MCF 10A (cell line): ENCODE data around the gene ERVW-1. TPM values are rescaled to one million over a fixed set of nuclear protein-coding genes. Genes with fewer than 3 reads are reported as not detected.

Experiments used
- BruUV-seq: library from RNA; stranded (reverse); fragments of 400-500 nt; replicated peaks from 2 replicates; lab custom pipeline; 2021; lab: Mats Ljungman, UMichigan
- CTCF ChIA-PET: fragments of 300-600 bp; sonication (Branson Sonifier 250); formaldehyde crosslinking; extraction: SDS; loops from one replicate; lab custom pipeline; 2021; ENCODE audit warnings: antibody characterized with exemption, inconsistent platforms; lab: Yijun Ruan, JAX
- POLR2A ChIA-PET: fragments of 300-600, 350-650 bp; sonication (Branson Sonifier 250); formaldehyde crosslinking; extraction: SDS; loops from one replicate; lab custom pipeline; 2020; ENCODE audit warnings: antibody characterized with exemption, inconsistent platforms; lab: Yijun Ruan, JAX
- DNase-seq: peaks from one replicate; pipeline ENCODE4 v3.0.0-alpha.2; 2018; ENCODE audit not compliant: unreplicated experiment
- H3K27ac Mint-ChIP-seq: one replicate; pipeline ENCODE4 v1.8.0; 2022; ENCODE audit warnings: mild to moderate bottlenecking, low read depth, mixed read lengths; ENCODE audit not compliant: unreplicated experiment
- H3K27me3 Mint-ChIP-seq: one replicate; pipeline ENCODE4 v1.8.0; 2022; ENCODE audit warnings: mixed read lengths; ENCODE audit not compliant: insufficient read depth, unreplicated experiment
- H3K36me3 Mint-ChIP-seq: one replicate; pipeline ENCODE4 v1.8.0; 2022; ENCODE audit warnings: mild to moderate bottlenecking, moderate library complexity, mixed read lengths; ENCODE audit not compliant: insufficient read depth, unreplicated experiment
- H3K4me1 Mint-ChIP-seq: one replicate; pipeline ENCODE4 v1.8.0; 2022; ENCODE audit warnings: mixed read lengths; ENCODE audit not compliant: insufficient read depth, unreplicated experiment
- H3K4me3 Mint-ChIP-seq: one replicate; pipeline ENCODE4 v1.8.0; 2022; ENCODE audit warnings: mild to moderate bottlenecking, moderate library complexity, mixed read lengths; ENCODE audit not compliant: unreplicated experiment
- H3K9me3 Mint-ChIP-seq: one replicate; pipeline ENCODE4 v1.8.0; 2022; ENCODE audit warnings: mixed read lengths; ENCODE audit not compliant: unreplicated experiment
- CTCF ChIP-seq: fragments of 200-600 bp; IDR thresholded peaks from one replicate; pipeline ENCODE4 v1.8.0; 2022; ENCODE audit warnings: antibody characterized with exemption, mild to moderate bottlenecking; ENCODE audit not compliant: unreplicated experiment
- intact Hi-C: fragments of 100-400 bp; cut with micrococcal nuclease; formaldehyde crosslinking; loops from 2 replicates; pipeline ENCODE4 v1.14.1; 2022
- total RNA-seq: library from RNA; stranded (reverse); gene quantifications from 2 replicates; pipeline ENCODE4 v1.2.3, GENCODE V29; 2022

ERVW-1 gene
- total RNA-seq, 1 experiment from 2014 or later: not detected

- TF ChIP-seq CTCF: no peak
- no peaks in the 10 kb centered on the region for H3K9me3 Mint-ChIP-seq
- no peak overlapping the region for H3K4me3 Mint-ChIP-seq
- ChIA-PET CTCF (interaction anchor here (0.6 to 1.1 kb wide), 2 partner anchors 21 to 386 kb away, joined by 3 to 5 read pairs; no protein-coding TSS in a partner anchor), POLR2A (interaction anchor here (1.2 to 1.4 kb wide), 2 partner anchors 10 to 18 kb away, joined by 3 to 4 read pairs; no protein-coding TSS in a partner anchor)
- H3K27me3 Mint-ChIP-seq: no peaks in the 10 kb centered on the region
- no TSS peak for BruUV-seq
- H3K36me3 Mint-ChIP-seq: peaks cover 17% of the 10 kb centered on the region
- intact Hi-C loops: no loop called here
- peaks cover under 1% of the 10 kb centered on the region for H3K4me1 Mint-ChIP-seq
- no peak overlapping the region for H3K27ac Mint-ChIP-seq
- no peak for DNase-seq
These were observed 11.1 kb downstream of the ERVW-1 start for GRCh38 chr7:92466682-92467081.

- Mint-ChIP-seq H3K4me1 (peaks cover 11% of the 10 kb centered on the region), H3K4me3 (no peak overlapping the region), H3K27me3 (no peaks in the 10 kb centered on the region), H3K9me3 (no peaks in the 10 kb centered on the region), H3K36me3 (peaks cover 21% of the 10 kb centered on the region), H3K27ac (no peak overlapping the region)
- intact Hi-C loops: loop anchor here (5.0 kb wide), 1 partner anchor 582 kb away; the partner anchor contains the start of gene MTERF1
- no TSS peak for BruUV-seq
- POLR2A ChIA-PET: interaction anchor here (0.5 kb wide), 1 partner anchor 186 kb away, joined by 4 read pairs; no protein-coding TSS in a partner anchor
- CTCF ChIA-PET: interaction anchor here (0.8 to 0.9 kb wide), 2 partner anchors 10 to 18 kb away, joined by 3 to 4 read pairs; partner anchors contain the start of gene GATAD1
- TF ChIP-seq CTCF: no peak
- DNase-seq: no peak
These were observed 13.2 kb downstream of the ERVW-1 start for GRCh38 chr7:92464515-92464914.

GRCh38 chr7:92462560-92462959, 15.2 kb downstream of the ERVW-1 start:
- no peaks in the 10 kb centered on the region for H3K27me3 Mint-ChIP-seq
- no peaks in the 10 kb centered on the region for H3K9me3 Mint-ChIP-seq
- peaks cover 36% of the 10 kb centered on the region for H3K36me3 Mint-ChIP-seq
- peaks cover 11% of the 10 kb centered on the region for H3K4me1 Mint-ChIP-seq
- no peak overlapping the region for H3K4me3 Mint-ChIP-seq
- no peak overlapping the region for H3K27ac Mint-ChIP-seq
- ChIA-PET POLR2A (interaction anchor here (0.6 kb wide), 1 partner anchor 151 kb away, joined by 3 read pairs; no protein-coding TSS in a partner anchor), CTCF (interaction anchor here (3.1 kb wide), 1 partner anchor 11 kb away, joined by 27 read pairs; no protein-coding TSS in a partner anchor)
- intact Hi-C loops: loop anchor here (5.0 kb wide), 1 partner anchor 580 kb away; the partner anchor contains the start of gene MTERF1
- TF ChIP-seq CTCF: no peak
- DNase-seq: no peak
- BruUV-seq: no TSS peak
